ENCODE data around the gene LTBP2.

The LTBP2 gene

GRCh38 chr14:74611650-74612349, at the start of gene LTBP2:
Gene LTBP2 (minus strand): TSS chr14:74612237. CDS start chr14:74611944, 293 bp downstream.
- no peak for DNase-seq

GRCh38 chr14:74660863-74661262, 48.8 kb upstream of the LTBP2 start:
- DNase-seq, result no peak

- DNase-seq, result peak; percentile 27
Observed at GRCh38 chr14:74660167-74660566, 48.1 kb upstream of the LTBP2 start.

GRCh38 chr14:74658535-74659131, 46.6 kb upstream of the LTBP2 start:
- DNase-seq, result no peak

- no peak for DNase-seq
Observed at GRCh38 chr14:74656964-74657363, 44.9 kb upstream of the LTBP2 start.

GRCh38 chr14:74655599-74656395, 43.8 kb upstream of the LTBP2 start:
- DNase-seq, result no peak

- DNase-seq, result no peak
Observed at GRCh38 chr14:74654931-74655330, 42.9 kb upstream of the LTBP2 start.

GRCh38 chr14:74653386-74654138, 41.5 kb upstream of the LTBP2 start:
- DNase-seq, result no peak

GRCh38 chr14:74652541-74652940, 40.5 kb upstream of the LTBP2 start:
- DNase-seq, result no peak

- DNase-seq, result no peak
Observed at GRCh38 chr14:74650927-74651686, 39.1 kb upstream of the LTBP2 start.

GRCh38 chr14:74649673-74650072, 37.6 kb upstream of the LTBP2 start:
- no peak for DNase-seq

GRCh38 chr14:74649167-74649566, 37.1 kb upstream of the LTBP2 start:
- no peak for DNase-seq

- DNase-seq, result no peak
Observed at GRCh38 chr14:74648601-74649000, 36.6 kb upstream of the LTBP2 start.

GRCh38 chr14:74647678-74648461, 35.8 kb upstream of the LTBP2 start:
- DNase-seq, result peak; percentile 97

- DNase-seq, result no peak
Observed at GRCh38 chr14:74647061-74647677, 35.1 kb upstream of the LTBP2 start.

GRCh38 chr14:74645756-74646470, 33.9 kb upstream of the LTBP2 start:
- no peak for DNase-seq

- DNase-seq, result no peak
Observed at GRCh38 chr14:74645244-74645643, 33.2 kb upstream of the LTBP2 start.

- no peak for DNase-seq
Observed at GRCh38 chr14:74641601-74642391, 29.8 kb upstream of the LTBP2 start.

- DNase-seq, result no peak
Observed at GRCh38 chr14:74638966-74639365, 26.9 kb upstream of the LTBP2 start.

GRCh38 chr14:74638066-74638465, 26.0 kb upstream of the LTBP2 start:
- no peak for DNase-seq

Data from NCI-H1105 treated with DMSO at 0.1 percent for 48 hours (cell line).